GM21723 (cell line): Measurements from ENCODE around the gene CRIP2.

Source experiments
- ATAC-seq: cut with Tn5 transposase; IDR thresholded peaks from one replicate; pipeline ENCODE4 v1.9.1; 2021; ENCODE audit warnings: mild to moderate bottlenecking, moderate library complexity; ENCODE audit not compliant: unreplicated experiment

CRIP2 gene, protein sequence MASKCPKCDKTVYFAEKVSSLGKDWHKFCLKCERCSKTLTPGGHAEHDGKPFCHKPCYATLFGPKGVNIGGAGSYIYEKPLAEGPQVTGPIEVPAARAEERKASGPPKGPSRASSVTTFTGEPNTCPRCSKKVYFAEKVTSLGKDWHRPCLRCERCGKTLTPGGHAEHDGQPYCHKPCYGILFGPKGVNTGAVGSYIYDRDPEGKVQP

DNA sequence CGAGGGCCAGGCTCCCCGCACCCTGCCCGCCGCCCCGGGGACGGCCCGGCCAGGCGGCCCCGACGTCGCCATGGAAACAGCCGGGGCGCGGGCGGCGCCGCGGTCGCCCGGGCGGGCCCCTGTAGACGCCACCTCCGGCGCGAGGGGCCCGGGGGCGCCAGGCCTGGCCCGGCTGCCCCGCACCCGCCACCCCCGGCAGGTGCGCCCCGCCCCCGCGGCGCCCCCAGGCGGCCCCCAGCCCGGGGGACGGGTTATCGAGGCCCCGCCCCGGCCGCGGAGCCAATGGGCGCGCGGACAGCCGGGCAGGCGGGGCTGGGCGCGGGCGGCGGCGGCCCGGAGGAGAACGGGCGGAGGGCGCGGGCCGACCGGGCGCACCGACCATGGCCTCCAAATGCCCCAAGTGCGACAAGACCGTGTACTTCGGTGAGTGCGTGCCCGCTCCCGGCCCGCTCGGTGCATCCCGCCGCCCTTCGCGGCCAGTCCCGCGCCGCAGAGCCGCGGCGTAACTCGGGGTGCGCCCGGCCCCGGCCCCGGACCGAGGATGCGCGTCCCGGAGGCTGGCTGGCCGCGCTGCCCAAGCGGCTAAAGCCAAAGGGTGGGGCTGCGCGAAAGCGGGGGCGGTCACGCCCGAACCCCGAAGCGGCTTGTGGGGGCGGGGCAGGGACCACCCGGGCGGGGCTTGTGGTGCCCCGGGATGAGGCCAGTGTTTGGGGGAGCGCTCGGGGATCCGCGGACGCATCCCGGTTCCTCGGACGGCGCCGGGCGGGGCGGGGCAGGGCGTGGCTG is at the start of gene CRIP2:
TSS of gene CRIP2 (plus strand) at position 339 of the 786 bp plus-strand sequence. CDS start at position 381, 42 bp downstream.
- ATAC-seq: no peak

DNA sequence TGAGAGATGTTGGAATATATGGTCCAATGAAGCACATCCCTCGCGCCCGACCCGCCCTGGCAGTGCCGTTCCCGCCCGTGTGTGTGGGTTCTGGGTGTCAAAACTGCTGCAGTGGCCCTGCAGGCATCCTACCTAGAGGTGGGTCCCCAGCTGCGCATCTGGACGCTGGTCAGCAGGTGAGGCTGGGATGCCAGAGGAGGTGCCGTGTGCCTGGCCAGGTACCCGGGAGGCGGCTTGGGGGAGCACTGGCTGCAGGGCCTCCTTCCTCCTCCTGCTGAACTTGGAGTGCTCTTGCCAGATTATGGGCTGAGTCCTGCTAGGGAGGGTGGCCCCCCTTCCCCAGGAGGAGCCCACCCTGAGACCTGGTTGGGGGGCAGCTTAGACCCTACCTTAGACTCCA is 49.8 kb upstream of the CRIP2 start:
- no peak for ATAC-seq

DNA sequence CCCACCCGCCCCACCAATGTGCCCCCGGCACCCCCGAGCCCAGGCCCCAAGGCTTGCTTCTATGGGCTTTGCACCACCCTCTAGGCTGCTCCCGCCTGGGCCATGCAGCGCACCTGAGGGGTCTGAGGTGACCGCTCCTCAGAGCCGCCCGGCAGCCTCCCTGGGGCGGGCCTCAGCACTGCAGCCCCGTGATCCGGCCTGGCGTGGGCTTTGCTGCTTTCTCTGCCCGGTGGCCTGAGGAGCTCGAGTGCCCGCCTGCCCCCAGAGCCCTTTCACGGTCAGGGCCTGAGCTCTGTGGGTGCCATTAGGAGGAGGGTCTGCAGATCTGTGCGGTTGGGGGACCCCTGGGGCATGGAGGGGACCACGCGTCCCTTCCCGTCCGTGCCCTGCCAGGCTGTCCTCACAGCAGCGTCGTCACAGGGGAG is 48.8 kb upstream of the CRIP2 start:
- ATAC-seq: no peak

DNA sequence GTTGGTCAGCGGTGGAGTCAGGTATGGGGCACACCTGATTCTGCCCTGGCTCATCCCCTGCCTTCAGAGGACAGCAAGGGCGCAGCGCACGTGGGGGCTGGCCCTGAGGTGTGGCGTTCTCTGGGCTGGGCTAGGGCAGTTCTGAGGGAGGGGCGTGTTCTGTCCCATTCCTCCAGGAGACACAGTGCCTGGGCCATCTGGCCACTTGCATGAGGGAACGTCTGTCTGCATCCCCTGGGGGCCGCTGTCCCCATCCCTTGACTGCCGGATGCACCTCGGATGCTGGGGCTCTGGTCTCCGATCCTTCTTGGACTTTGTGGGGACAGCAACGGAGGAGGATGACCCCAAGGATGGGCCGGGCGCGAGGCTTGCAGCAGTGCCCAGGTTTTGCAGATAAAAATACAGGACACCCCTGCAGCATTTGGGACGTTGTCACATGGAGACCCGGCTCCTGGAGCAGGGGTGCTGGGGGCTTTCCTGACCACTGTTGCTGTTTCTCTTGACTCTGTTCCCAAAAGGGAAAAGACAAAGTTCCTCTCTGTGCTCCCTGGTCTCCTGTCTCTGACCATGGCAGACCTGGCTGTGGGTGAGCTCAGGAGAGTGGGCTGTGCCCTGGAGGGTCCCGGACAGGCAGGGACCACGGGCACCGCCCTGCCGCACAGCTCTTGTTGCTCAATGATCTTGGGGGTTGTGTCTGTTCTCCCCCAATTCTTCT is 48.0 kb upstream of the CRIP2 start:
- no peak for ATAC-seq

DNA sequence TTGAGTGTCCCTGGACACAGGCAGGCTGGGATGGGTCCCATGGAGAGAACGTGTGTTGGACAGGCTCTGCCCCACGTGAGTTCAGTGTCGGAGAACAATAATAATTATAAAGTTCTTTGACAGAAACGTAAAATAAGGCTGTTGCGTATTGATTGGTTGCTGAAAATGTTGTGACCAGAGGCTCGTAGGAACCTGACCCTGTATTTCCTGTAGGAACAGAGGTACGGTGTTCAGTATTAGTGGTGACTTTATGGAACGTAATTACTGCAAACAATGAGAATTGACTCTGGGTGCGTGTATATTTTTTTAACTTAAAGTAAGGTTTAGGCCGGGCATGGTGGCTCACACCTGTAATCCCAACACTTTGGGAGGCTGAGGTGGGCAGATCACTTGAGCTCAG is 47.2 kb upstream of the CRIP2 start:
- ATAC-seq: no peak

DNA sequence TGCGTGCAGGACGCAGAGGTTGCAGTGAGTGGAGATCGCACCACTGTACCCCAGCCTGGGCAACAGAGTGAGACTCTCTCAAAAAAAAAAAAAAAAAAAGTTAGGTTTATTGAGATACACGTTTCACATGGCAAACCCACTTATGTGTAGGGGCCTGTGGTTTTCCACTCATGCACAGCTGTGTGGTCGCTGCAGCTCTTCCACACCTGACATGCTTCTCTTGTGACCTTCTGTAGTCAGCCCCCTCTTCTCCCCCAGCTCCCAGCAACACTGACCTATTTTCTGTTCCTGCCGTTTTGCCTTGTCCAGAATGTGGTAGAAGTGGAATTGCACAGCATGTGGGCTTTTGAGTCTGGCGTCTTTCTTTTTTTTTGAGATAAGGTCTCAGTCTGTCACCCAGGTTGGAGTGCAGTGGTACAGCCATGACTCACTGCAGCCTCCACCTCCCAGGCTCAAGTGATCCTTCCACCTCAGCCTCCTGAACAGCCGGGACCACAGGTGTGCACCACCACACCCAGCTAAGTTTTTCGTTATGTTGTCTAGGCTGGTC is 46.6 kb upstream of the CRIP2 start:
- no peak for ATAC-seq

DNA sequence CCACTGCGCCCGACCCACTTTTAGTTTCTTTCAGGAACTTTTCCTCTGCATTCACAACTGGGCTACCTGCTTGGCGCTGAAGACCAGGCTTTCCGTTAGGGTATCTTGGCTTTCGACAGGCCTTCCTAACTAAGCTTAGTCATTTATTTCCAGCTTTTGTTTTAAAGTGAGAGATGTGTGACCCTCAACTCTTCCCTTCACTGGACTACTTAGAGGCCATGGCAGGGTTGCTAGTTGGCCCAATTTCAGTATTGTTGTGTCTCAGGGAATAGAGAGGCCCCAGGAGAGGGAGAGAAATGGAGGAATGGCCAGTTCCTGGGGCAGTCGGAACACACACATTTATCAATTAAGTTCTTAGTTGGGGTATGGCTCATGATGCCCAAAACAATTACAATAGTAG is 44.6 kb upstream of the CRIP2 start:
- no peak for ATAC-seq

DNA sequence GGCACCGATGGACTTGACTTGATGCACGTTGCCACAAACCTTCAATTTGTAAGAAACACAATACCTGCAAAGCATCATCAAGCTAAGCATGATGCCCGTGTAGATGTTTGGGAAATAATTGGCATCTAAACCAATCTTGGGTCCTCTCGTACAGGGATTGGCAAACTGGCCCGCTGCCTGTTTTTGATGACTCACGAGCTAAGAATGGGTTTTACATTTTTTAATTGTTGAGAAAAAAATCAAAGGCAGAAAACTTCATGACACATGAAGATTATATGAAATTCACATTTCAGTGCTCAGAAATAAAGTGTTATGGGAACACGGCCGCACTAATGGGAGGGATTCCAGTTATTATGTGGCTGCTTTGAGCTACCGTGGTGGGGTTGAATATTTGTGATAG is 44.1 kb upstream of the CRIP2 start:
- ATAC-seq: no peak

DNA sequence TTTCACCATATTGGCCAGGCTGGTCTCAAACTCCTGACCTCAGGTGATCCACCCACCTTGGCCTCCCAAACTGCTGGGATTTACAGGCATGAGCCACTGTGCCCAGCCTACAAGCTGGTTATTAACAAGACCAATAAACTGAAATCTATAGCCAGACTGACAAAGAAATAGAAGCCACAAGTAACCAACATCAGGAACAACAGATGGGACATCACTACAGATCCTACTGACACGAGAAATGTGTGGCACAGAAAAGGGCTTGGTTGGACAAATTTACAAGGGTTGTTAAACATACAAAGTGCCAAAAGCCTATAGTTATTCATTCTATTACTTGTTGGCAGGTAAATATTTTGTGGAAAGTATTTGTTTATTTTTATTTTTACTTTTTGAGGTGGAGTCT is 43.4 kb upstream of the CRIP2 start:
- ATAC-seq: no peak

DNA sequence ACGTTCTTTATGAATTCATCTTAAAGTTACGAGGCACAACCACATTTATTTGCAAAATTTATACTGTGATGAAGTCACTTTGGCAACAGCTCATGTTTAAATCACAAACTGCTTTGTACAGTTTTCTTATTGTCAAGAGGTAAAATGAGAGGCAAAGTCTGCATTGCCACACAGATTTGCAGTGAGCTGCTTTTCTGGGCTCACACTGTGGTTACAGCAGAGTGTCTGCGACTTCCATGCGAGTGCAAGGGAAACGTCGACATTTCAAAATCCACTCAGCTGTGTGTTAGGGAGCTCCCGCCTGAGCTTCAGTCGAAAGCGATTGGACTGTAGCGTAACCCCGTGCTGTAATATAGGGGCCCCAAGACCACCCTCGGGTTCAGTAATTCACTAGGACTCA is 42.0 kb upstream of the CRIP2 start:
- no peak for ATAC-seq

DNA sequence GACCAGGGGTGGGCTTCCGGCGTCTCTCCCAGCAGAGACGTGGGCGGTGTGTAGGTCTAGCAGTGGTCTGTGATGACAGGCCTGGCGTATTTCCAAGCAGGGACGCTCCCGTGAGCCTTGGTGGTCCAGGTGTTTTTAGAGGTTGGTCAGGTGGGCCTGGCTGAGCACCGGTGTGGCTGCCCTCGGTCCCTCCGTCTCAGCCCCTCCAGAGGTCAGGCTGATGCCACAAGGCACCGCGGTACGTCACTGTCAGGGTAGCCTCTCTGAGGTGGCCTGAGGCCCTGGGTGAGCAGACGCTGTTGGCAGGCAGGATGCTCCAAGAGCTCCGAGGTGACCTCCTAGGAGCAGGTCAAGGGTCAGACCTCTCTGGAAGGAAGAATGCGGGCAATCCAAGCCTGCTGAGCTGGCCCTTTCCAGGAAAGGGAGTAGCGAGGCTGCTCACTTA is 41.4 kb upstream of the CRIP2 start:
- ATAC-seq: no peak

DNA sequence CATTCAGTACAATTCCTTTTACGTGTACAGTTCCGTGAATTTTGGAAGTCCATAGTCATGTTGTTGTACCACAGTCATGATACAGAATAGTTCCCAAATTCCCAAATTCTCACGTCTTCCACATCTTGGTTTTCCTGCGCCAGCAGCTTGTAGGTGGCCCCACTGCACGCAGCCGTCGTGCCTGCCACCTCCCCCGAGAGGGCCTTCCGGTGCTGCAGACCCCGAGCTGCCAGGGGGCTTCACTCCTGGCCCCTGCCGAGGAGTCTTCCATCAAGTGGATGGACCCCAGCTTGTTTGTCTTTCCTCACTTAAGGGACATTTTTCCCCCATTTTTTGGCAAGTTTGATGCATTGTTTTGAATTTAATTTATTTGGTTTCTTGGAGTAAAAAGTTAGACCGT is 38.2 kb upstream of the CRIP2 start:
- ATAC-seq: no peak

DNA sequence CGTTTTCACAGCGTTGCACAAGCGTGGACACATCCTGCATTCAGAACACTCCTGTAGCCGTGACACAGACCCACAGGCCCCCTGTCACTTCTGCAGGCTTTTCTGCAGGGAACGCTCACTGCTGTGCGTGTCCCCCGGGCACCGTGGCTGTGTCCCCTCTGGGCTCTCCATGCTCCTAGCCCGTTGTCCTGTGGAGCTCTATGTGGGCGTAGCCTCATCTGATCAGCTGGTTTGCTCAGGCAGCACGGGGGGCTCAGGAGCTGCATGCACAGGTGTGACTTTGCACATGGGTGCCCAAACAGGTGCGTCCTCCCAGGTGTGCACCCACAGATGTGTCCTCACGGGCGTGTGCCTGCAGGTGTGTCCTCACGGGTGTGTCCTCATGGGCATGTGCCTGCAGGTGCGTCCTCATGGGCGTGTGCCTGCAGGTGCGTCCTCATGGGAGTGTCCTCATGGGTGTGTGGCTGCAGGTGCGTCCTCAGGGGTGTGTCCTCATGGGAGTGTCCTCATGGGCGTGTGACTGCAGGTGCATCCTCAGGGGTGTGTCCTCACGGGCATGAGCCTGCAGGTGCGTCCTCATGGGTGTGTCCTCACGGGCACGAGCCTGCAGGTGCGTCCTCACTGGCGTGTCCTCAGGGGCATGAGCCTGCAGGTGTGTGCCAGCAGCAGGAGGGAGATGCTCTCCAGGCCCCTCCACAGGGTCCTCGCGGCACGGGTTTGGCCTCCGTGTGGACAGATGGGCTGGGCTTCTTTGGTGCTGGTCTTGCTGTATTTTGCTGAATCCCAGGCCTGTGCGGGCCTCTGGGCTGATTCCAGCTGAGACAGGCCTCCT is 37.5 kb upstream of the CRIP2 start:
- no peak for ATAC-seq

DNA sequence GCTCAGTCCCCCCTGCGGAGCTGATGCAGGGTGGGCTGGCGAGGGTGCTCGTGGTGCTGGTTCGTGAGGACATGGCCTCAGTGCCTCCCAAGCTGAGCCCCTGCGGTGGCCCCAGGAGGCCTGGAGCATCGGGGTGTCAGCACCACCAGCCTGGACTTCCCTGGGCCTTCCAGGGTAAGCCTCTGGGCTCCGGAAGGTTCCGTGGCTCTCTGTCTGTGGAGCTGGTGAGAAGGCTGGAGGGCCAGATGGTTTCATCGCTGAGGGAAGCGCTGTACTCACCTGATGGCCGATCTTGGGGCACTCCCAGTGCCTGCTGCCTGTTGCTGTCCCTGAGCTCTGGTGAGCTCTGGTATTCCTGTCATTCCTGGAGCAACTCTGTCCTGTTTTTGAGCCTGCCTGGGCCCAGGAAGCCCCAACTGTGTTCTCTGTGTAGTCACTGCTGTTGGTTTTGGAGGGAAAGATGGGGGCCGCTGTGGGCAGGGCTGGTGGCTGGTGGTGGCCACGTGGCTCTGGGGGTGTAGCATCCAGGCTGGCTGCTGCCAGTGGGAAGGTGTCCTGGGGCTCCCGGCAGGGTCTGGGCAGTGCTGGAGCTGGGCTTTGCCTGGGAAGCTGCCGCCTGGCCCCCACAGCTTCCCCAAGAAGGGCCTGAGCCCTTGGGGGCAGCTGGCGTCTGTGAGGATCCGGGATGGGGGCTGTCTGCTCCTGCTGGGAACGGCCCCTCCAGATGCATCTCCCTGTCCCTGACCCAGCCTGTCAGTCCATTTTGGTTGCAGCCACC is 36.7 kb upstream of the CRIP2 start:
- ATAC-seq: no peak

DNA sequence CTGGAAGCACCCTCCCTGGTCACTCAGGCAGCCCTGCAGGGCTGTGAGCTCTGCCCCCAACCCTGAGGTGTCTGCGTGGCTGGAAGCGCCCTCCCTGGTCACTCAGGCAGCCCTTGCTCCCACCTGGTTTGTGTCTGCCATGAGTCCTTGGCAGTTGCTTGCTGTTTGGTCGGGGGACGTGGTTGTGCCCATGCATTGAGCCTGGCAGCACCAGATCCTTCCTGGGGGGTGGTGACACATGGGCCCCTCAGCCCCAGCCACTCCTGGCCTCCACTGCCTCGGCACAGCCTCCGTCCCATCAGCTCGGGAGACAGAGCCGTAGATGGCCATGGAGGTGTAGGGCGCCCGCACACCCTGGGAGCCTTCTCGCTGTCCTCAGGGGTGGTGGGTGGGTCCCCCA is 35.4 kb upstream of the CRIP2 start:
- no peak for ATAC-seq

DNA sequence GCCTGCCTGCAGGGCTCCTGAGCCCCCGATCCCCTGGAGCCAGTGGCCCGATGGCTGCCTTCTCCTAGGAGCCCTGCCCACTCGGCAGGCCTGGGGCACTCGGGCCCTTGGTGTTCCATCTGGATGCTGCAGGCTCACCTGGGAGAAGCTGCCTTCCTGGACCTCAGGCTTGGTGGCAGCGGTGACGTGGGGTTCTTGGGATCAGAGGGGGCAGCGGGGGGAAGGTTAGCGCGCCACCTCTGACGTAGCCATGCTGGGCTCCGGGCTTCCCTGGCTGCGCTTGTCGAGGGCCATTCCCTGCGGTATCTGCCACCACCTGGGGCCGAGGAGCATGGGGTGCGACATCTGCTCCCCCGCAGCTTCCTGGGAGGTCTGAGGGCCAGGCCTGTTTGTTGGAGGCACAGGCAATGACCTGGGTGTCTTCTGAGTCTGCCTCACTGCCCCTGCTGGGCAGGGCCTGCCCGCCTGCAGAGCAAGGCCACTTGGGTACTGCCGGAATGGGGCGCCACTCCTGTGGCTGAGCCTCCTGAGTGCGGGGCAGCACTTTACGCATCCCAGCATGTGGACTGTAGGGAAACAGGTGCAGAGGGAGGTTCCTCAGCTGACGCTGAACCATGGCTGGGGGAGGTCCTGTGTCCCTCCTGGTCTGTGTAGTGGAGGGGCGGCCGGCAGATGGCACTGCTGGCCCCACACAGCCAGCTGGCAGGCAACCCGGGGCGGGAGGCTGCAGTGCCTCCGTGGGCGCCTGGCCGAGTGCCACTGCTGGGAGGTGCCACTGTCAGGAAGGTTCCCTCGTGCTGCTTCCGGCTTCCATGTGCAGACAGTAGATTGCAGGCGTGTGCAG is 34.7 kb upstream of the CRIP2 start:
- no peak for ATAC-seq

DNA sequence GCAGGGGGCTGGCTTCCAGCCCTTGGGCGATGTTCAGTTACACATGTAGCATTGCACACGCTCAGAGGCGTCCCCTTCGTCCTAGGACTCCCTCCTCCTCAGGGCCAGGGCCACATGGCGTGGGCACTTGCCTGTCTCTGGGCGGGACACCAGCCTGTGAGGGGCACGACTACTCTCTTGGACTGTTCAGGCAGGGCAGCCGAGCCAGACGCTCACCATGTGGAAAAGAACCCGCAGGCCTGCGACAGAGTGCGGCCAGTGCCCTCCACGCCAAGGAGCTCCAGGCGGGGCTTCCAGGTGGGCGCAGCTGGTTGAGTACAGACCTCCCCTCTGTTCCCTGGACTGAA is 34.1 kb upstream of the CRIP2 start:
- ATAC-seq: no peak

DNA sequence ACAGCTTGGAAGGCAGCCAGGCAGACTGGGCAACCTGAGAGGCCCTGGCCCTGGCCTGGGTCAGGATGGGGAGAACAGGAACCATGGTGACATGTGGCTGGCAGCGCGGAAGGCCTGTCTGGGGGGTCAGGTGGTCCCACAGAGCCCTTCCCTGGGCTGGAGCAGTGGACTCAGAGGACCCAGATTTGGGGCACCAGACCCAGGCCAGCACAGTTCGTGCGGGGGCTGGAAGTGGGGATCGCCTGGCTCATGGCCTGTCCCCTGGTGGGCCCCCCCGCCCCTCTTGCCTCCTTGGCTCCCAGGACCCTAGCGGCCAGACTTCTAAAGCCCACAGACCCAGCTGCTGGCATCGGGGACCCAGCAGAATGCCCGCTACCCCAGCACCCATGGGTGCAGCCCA is 33.6 kb upstream of the CRIP2 start:
- no peak for ATAC-seq

DNA sequence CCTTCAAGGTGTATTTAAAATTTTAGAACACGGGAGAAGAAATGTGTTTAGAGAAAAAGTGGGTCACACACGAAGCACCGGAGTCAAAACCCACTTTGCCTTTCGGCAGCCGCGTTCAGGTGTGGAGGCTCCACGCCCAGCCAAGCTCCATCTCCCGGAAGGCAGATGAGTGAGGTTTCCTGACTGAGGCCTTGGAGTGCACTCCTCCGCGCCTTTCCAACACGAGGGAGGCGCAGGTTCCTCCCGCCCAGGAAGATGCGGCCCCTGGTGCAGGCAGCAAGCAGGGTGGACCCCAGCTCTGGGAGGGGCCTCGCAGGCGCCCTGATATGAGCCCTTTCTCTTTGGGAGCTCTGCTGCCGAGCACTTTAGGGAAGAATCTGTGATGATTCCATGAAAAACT is 32.5 kb upstream of the CRIP2 start:
- ATAC-seq: no peak
